ENCODE data around the gene SFRP2.

- TF ChIP-seq CTCF (IDR thresholded peaks at IDR 0.05), result no peak
- TF ChIP-seq POLR2A (IDR thresholded peaks at IDR 0.05), result no peak
Observed at GRCh38 chr4:153777421-153777820, 11.5 kb downstream of the SFRP2 start.

All from stomach (tissue), 4 donors.